Measurements from ENCODE around the gene TTLL8. TPM values are rescaled to one million over a fixed set of nuclear protein-coding genes. Genes with fewer than 3 reads are reported as not detected.

Gene TTLL8
- not detected for total RNA-seq
- not detected for polyA plus RNA-seq
- long read RNA-seq, donor 1 = 0 reads
- long read RNA-seq, donor 2 = 0 reads
- long read RNA-seq, donor 3 = 0 reads

DNA sequence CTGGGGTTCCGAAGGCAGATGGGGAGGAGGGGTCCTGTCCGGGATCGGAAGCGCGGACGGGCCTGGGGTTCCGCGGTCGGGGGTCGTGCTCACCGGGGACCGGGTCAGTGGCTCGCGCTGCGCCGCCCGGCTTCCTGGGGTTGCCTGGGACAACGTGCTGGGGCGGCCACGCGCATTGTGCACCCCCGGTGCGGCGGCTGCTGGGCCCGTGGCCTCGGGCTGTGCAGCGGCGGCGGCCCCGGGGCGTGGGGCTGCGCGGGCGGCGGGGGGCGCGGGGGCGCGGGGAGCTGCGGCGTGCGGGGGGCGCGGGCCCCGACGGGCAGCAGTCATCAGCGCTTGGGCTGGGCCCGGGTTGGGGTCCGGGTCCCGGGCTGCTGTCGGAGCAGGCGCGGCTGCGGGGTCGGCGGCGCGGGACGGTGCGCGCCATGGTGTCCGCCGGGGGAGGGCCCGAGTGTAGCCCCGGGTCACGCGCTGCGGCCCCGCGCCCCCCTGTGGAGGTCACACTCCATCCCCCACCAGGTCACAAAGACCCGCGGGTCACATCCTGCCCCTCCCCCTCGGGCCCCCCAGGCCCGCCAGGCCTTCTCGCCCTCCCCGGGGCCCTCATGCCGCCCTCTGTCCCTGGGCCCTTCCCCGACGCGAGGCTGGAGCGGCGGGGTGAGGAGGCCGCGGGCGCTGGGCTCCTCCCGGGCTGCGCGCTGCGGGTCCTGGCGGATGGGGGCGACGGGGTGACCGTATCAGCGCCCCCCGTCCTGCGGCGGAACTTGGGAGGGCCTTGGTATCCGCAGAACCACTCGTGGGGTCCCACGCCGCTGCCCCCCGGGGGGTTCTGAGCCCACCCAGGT, at the start of gene TTLL8:
TSS of gene TTLL8 (minus strand) at position 238 of the 845 bp plus-strand sequence.
- ATAC-seq (no peak), DNase-seq (peak in 1 of 5 donors; percentile 18)
- Histone ChIP-seq H3K36me3 (no peaks in the 10 kb centered on the region), H3K27ac (no peak within 1 kb of the TSS), H3K9me3 (peaks cover 0 to 9% (median 5%) of the 10 kb centered on the region in 12 donors), H3K4me1 (peaks cover 0 to 18% (median 9%) of the 10 kb centered on the region in 12 donors), H3K4me3 (peak within 1 kb of the TSS in 6 of 12 donors; percentile 10 to 27 (median 23)), H3K27me3 (peaks cover 9 to 37% (median 25%) of the 10 kb centered on the region in 9 donors)
- TF ChIP-seq, protein P1, sequence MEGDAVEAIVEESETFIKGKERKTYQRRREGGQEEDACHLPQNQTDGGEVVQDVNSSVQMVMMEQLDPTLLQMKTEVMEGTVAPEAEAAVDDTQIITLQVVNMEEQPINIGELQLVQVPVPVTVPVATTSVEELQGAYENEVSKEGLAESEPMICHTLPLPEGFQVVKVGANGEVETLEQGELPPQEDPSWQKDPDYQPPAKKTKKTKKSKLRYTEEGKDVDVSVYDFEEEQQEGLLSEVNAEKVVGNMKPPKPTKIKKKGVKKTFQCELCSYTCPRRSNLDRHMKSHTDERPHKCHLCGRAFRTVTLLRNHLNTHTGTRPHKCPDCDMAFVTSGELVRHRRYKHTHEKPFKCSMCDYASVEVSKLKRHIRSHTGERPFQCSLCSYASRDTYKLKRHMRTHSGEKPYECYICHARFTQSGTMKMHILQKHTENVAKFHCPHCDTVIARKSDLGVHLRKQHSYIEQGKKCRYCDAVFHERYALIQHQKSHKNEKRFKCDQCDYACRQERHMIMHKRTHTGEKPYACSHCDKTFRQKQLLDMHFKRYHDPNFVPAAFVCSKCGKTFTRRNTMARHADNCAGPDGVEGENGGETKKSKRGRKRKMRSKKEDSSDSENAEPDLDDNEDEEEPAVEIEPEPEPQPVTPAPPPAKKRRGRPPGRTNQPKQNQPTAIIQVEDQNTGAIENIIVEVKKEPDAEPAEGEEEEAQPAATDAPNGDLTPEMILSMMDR (IDR thresholded peaks at IDR 0.05) = no peak
- TF ChIP-seq POLR2A (IDR thresholded peaks at IDR 0.05) = no peak
- 6 to 38% (median 9%) methylated on average over 11 to 102 of the region's 102 CpGs for WGBS, 4 donors
- intact Hi-C loops (cut with DNase I) = no loop called here

DNA sequence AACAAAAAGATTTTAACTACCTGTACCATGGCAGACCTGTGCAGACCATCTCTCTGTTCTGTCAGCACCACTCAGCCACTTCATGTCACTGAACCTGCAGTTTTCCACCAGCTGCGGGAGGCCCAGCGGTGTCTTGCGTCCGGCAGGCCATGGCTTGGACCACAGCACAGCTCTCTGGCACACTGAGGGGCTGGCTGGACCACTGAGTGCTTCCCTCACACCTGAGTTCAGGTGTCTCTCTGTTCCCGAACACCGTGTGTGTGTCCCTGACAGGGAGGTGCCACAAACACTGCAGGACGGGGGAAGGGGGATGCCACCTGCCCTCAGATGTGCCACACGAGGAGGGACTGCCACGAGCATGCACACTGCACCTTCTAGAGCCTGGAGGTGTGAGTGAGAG, 49.4 kb upstream of the TTLL8 start:
- TF ChIP-seq POLR2A (IDR thresholded peaks at IDR 0.05) = no peak
- TF ChIP-seq, protein P1 (IDR thresholded peaks at IDR 0.05) = no peak
- Histone ChIP-seq H3K4me1 (peaks cover 0 to 15% (median 2%) of the 10 kb centered on the region in 12 donors), H3K36me3 (no peaks in the 10 kb centered on the region), H3K4me3 (no peak overlapping the region), H3K27ac (no peak overlapping the region), H3K9me3 (no peaks in the 10 kb centered on the region), H3K27me3 (peaks cover 0 to 11% (median 0%) of the 10 kb centered on the region in 9 donors)
- intact Hi-C loops (cut with DNase I) = no loop called here
- no peak for DNase-seq
- no peak for ATAC-seq
- WGBS, 4 donors = 75 to 86% (median 76%) methylated on average over 7 to 9 of the region's 9 CpGs

DNA sequence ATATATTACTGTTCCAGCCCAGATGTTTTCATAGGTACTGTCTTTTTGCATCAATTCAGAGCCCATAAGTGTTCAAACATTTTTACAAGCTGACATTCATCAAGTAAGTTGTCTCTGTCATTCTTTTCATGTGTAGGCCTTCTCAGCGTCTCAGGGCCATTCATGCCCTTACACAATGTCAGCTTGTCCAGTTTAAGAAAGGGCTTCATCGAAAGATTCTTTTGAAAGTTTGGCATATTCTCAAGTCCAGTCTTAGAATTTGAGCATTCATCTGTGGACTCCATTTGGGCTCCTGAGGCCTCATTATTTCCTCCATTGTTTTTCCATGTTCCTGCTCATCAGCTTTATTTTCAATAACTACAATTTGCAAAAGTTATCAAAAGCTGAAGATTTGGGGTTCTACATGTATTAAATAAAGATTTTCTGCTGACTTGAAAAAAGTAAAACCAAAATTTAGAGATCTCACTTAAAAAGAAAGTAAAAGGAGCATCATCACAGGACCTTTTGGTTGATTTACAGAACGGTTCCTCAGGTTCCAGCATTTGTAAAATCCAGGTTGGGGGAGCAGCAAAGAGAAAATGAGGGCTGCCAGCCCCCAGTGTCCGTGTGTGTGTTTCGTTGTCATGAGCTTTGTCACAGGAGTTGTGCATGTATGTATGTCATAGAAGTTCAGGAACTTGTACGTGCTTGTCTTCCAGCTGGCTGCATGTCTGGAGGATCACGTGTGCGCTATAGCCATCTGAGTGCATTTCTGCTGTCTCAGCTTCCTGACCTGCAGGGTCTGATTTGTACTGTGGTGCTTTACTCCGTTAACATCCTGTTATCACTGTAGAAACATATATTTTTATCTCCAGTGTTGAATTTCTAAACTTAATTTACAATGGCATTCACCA, 47.4 kb upstream of the TTLL8 start:
- DNase-seq = no peak
- no peak for ATAC-seq
- intact Hi-C loops (cut with DNase I) = no loop called here
- Histone ChIP-seq H3K27me3 (peaks cover 0 to 6% (median 0%) of the 10 kb centered on the region in 9 donors), H3K4me3 (no peak overlapping the region), H3K4me1 (peaks cover 0 to 5% (median 0%) of the 10 kb centered on the region in 12 donors), H3K9me3 (no peaks in the 10 kb centered on the region), H3K27ac (no peak overlapping the region), H3K36me3 (no peaks in the 10 kb centered on the region)
- TF ChIP-seq POLR2A (IDR thresholded peaks at IDR 0.05) = no peak
- TF ChIP-seq, protein P1 (IDR thresholded peaks at IDR 0.05) = no peak
- WGBS, 4 donors = 51 to 58% (median 55%) methylated on average over 9 of the region's 9 CpGs

All from heart left ventricle (tissue), 16 donors.